ENCODE data around the gene KNDC1.

DNA sequence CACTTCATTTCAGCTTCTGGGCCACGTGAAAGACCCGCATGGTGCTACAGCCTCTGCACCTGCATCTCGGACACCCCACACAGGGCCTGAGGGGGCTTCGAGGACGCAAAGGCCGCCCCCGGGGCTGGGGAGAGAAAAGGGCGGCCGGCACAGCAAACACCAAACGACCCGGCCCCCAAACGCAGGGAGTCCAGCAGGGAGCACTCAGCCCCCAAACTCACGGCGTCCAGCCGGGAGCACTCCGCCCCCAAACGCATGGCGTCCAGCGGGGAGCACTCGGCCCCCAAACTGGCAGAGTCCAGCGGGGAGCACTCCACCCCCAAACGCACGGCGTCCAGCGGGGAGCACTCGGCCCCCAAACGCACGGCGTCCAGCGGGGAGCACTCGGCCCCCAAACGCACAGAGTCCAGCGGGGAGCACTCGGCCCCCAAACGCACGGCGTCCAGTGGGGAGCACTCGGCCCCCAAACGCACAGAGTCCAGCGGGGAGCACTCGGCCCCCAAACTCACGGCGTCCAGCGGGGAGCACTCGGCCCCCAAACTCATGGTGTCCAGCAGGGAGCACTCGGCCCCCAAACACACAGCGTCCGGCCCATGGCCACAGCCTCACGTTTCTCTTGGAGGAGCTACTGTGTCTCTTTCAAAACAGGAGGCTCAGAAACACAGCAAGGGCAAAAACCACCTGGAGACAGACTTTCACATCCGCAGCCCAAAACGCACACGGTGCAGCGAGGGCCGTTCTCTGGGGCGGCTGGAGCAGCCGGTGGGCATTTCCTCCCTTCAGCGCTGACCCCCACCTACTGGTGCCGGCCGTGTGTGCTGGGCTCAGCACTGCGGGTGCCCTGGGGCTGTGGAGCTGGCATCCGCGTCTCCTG is 43.0 kb downstream of the KNDC1 start:
- no peak for TF ChIP-seq GATA2 (IDR thresholded peaks at IDR 0.05; ENCODE audit: low read depth, low read length)
- TF ChIP-seq GATA3 (IDR thresholded peaks at IDR 0.05; ENCODE audit: low read depth, low read length) = no peak

Data from SH-SY5Y (cell line).